HT-29 (cell line): Measurements from ENCODE around the gene ASGR2. TPM values are rescaled to one million over a fixed set of nuclear protein-coding genes. Genes with fewer than 3 reads are reported as not detected.

Experiments
- DNase-seq: peaks from one replicate; pipeline ENCODE4 v3.0.0-alpha.2; 2015; ENCODE audit warnings: low spot score
- small RNA-seq: library from RNA; depleted of rRNA; stranded (forward); fragments of <200 nt; gene quantifications from one replicate; pipeline ENCODE3, GENCODE V24; 2014
- total RNA-seq: library from RNA; depleted of rRNA; stranded (reverse); fragments of >200 nt; shearing (Covaris generic); gene quantifications from 2 replicates; pipeline ENCODE4 v1.2.3, GENCODE V29; 2014; rRNA removed

ASGR2 gene
- total RNA-seq, 1 experiment from 2014 or later, result not detected

- no peak for DNase-seq
Measured at GRCh38 chr17:7064261-7064660, 50.4 kb downstream of the ASGR2 start.

GRCh38 chr17:7063518-7064094, 51.0 kb downstream of the ASGR2 start:
- no peak for DNase-seq

GRCh38 chr17:7060165-7060891, 54.3 kb downstream of the ASGR2 start:
- peak; percentile 31 for DNase-seq

- no peak for DNase-seq
Measured at GRCh38 chr17:7058831-7059447, 55.7 kb downstream of the ASGR2 start.

- no peak for DNase-seq
Measured at GRCh38 chr17:7056386-7056785, 58.2 kb downstream of the ASGR2 start.

Small RNA genes within 50 kb of the gene (small RNA-seq; reads per million reads assigned to genes)
- gene AC120057.1, result not detected

Other genes starting within 250 kb of the ASGR2 start
- not detected in 2 replicates for gene ALOX12, start 118.8 kb downstream of the ASGR2 start, total RNA-seq
- gene RNASEK, start 102.2 kb downstream of the ASGR2 start, total RNA-seq, result 111 and 114 TPM in 2 replicates
- not detected in 2 replicates for gene BCL6B, start 91.8 kb downstream of the ASGR2 start, total RNA-seq
- gene SLC16A13, start 78.8 kb downstream of the ASGR2 start, total RNA-seq, result 0.16 and 0.28 TPM in 2 replicates
- gene SLC16A11, start 70.7 kb downstream of the ASGR2 start, total RNA-seq, result not detected in 2 replicates
- gene CLEC10A, start 34.6 kb downstream of the ASGR2 start, total RNA-seq, result not detected in 2 replicates
- gene ASGR1, start 64.5 kb upstream of the ASGR2 start, total RNA-seq, result 0.52 TPM in 1 of 2 replicates, not detected in the other
- gene DLG4, start 105.0 kb upstream of the ASGR2 start, total RNA-seq, result 0.26 and 1.6 TPM in 2 replicates
- 469 and 546 TPM in 2 replicates for gene ACADVL, start 105.1 kb upstream of the ASGR2 start, total RNA-seq
- gene DVL2, start 119.7 kb upstream of the ASGR2 start, total RNA-seq, result 42.6 and 48.6 TPM in 2 replicates
- 29.3 and 31.7 TPM in 2 replicates for gene PHF23, start 124.6 kb upstream of the ASGR2 start, total RNA-seq
- gene GABARAP, start 127.6 kb upstream of the ASGR2 start, total RNA-seq, result 72.3 and 84.0 TPM in 2 replicates
- gene CTDNEP1, start 136.9 kb upstream of the ASGR2 start, total RNA-seq, result 32.8 and 51.4 TPM in 2 replicates
- 46.5 and 46.7 TPM in 2 replicates for gene ELP5, start 137.4 kb upstream of the ASGR2 start, total RNA-seq
- gene CLDN7, start 147.7 kb upstream of the ASGR2 start, total RNA-seq, result 383 and 429 TPM in 2 replicates
- 0.26 and 0.38 TPM in 2 replicates for gene SLC2A4, start 166.9 kb upstream of the ASGR2 start, total RNA-seq
- gene YBX2, start 179.8 kb upstream of the ASGR2 start, total RNA-seq, result 16.3 and 19.4 TPM in 2 replicates
- 915 and 962 TPM in 2 replicates for gene EIF5A, start 192.8 kb upstream of the ASGR2 start, total RNA-seq
- 45.7 and 49.0 TPM in 2 replicates for gene GPS2, start 200.5 kb upstream of the ASGR2 start, total RNA-seq
- 18.0 and 21.1 TPM in 2 replicates for gene NEURL4, start 214.5 kb upstream of the ASGR2 start, total RNA-seq
- 0.08 TPM in 1 of 2 replicates, not detected in the other for gene ACAP1, start 221.7 kb upstream of the ASGR2 start, total RNA-seq
- gene KCTD11, start 237.3 kb upstream of the ASGR2 start, total RNA-seq, result 5.0 and 6.2 TPM in 2 replicates
- gene TMEM95, start 240.3 kb upstream of the ASGR2 start, total RNA-seq, result not detected in 2 replicates